Cardiac fibroblast (primary cell): ENCODE measurements around the gene EPHA6.

Source experiments
- DNase-seq, 2 donors: peaks; one replicate each; pipeline versions ENCODE4 v3.0.0 to v3.0.0-alpha.2; 2010; ENCODE audit warnings: low read depth in 2 of 2
- H3K4me3 ChIP-seq, 2 donors: replicated peaks in 1 of 2; 1 replicate in 1 of 2; 2 replicates in 1 of 2; pipeline ENCODE4 v1.5.1; 2011; ENCODE audit warnings: low read depth in 2 of 2, low read length in 2 of 2, mild to moderate bottlenecking in 2 of 2, moderate library complexity in 1 of 2
- CTCF ChIP-seq: IDR thresholded peaks from one replicate; pipeline ENCODE4 v1.5.1; 2011; ENCODE audit warnings: low read depth, mild to moderate bottlenecking, low read length, inconsistent platforms

EPHA6 gene

GRCh38 chr3:97389936-97390335, 575.5 kb downstream of the EPHA6 start:
- no peak overlapping the region for H3K4me3 ChIP-seq
- no peak for DNase-seq
- no peak for TF ChIP-seq CTCF

- DNase-seq = no peak
- TF ChIP-seq CTCF = no peak
- no peak overlapping the region for H3K4me3 ChIP-seq
Measured at GRCh38 chr3:97391167-97391566, 576.8 kb downstream of the EPHA6 start.

- no peak for DNase-seq
- H3K4me3 ChIP-seq = no peak overlapping the region
- no peak for TF ChIP-seq CTCF
Measured at GRCh38 chr3:97409612-97410011, 595.2 kb downstream of the EPHA6 start.

- TF ChIP-seq CTCF = no peak
- H3K4me3 ChIP-seq = no peak overlapping the region
- no peak for DNase-seq
Measured at GRCh38 chr3:97421565-97421964, 607.2 kb downstream of the EPHA6 start.

- DNase-seq = no peak
- no peak for TF ChIP-seq CTCF
- no peak overlapping the region for H3K4me3 ChIP-seq
Measured at GRCh38 chr3:97425002-97425401, 610.6 kb downstream of the EPHA6 start.

- no peak for DNase-seq
- TF ChIP-seq CTCF = no peak
- H3K4me3 ChIP-seq = no peak overlapping the region
Measured at GRCh38 chr3:97430601-97431000, 616.2 kb downstream of the EPHA6 start.

- DNase-seq = no peak
- TF ChIP-seq CTCF = no peak
- no peak overlapping the region for H3K4me3 ChIP-seq
Measured at GRCh38 chr3:97432914-97433313, 618.5 kb downstream of the EPHA6 start.
